AG04450 (cell line): ENCODE measurements around the gene KAT6B. TPM values are rescaled to one million over a fixed set of nuclear protein-coding genes. Genes with fewer than 3 reads are reported as not detected.

Source experiments
- CTCF ChIA-PET: fragments of 300-600, 350-600 bp; formaldehyde crosslinking; extraction: SDS; loops from one replicate; lab custom pipeline; 2022; ENCODE audit warnings: antibody characterized with exemption, inconsistent platforms; lab: Charles Lee
- POLR2A ChIA-PET: fragments of 350-600 bp; formaldehyde crosslinking; extraction: SDS; loops from one replicate; lab custom pipeline; 2021; ENCODE audit warnings: antibody characterized with exemption, inconsistent platforms; lab: Yijun Ruan, JAX
- DNase-seq: peaks from one replicate; pipeline ENCODE4 v3.0.0-alpha.2; 2011; ENCODE audit warnings: low read depth, low spot score
- H3K27ac ChIP-seq: one replicate; pipeline ENCODE4 v1.5.1; 2012; ENCODE audit warnings: low read depth, low read length, control low read depth
- H3K27me3 ChIP-seq: one replicate; pipeline ENCODE4 v1.6.0; 2012; ENCODE audit warnings: low read length; ENCODE audit not compliant: control insufficient read depth, insufficient read depth
- H3K4me3 ChIP-seq: 2 replicates; pipeline ENCODE4 v1.5.1; 2011; ENCODE audit warnings: mild to moderate bottlenecking, low read depth, low read length, control low read depth
- H3K9me3 ChIP-seq: 2 replicates; pipeline ENCODE4 v1.5.1; 2012; ENCODE audit warnings: low read length; ENCODE audit not compliant: control insufficient read depth, insufficient read depth
- CTCF ChIP-seq: IDR thresholded peaks from 2 replicates; pipeline ENCODE4 v1.5.1; 2011; ENCODE audit warnings: low read depth, low read length, control low read depth, inconsistent platforms
- polyA plus RNA-seq: library from polyadenylated mRNA; depleted of rRNA; stranded (reverse); fragments of >200 nt; gene quantifications from 2 replicates; pipeline ENCODE4 v1.2.3, GENCODE V29; 2011

The KAT6B gene
- polyA plus RNA-seq, 1 experiment, result 10.4 TPM

GRCh38 chr10:74975758-74976157 lies 149.4 kb downstream of the KAT6B start:
- ChIA-PET POLR2A (no interaction called here), CTCF (interaction anchor here (0.6 kb wide), 1 partner anchor 97 kb away, joined by 4 read pairs; no protein-coding TSS in a partner anchor)
- no peak for TF ChIP-seq CTCF
- Histone ChIP-seq H3K27me3 (no peaks in the 10 kb centered on the region), H3K27ac (no peak overlapping the region), H3K4me3 (no peak overlapping the region), H3K9me3 (no peaks in the 10 kb centered on the region)
- DNase-seq, result no peak

- Histone ChIP-seq H3K9me3 (no peaks in the 10 kb centered on the region), H3K27ac (no peak overlapping the region), H3K4me3 (no peak overlapping the region), H3K27me3 (no peaks in the 10 kb centered on the region)
- no peak for DNase-seq
- CTCF ChIA-PET, result interaction anchor here (0.6 kb wide), 1 partner anchor 97 kb away, joined by 4 read pairs; no protein-coding TSS in a partner anchor
- TF ChIP-seq CTCF, result no peak
- POLR2A ChIA-PET, result no interaction called here
Observed at GRCh38 chr10:74976565-74976964, 150.2 kb downstream of the KAT6B start.

- DNase-seq, result no peak
- H3K4me3 ChIP-seq, result no peak overlapping the region
- CTCF ChIA-PET, result no interaction called here
- H3K9me3 ChIP-seq, result no peaks in the 10 kb centered on the region
- POLR2A ChIA-PET, result no interaction called here
- no peak overlapping the region for H3K27ac ChIP-seq
- H3K27me3 ChIP-seq, result no peaks in the 10 kb centered on the region
- no peak for TF ChIP-seq CTCF
Observed at GRCh38 chr10:74977072-74977471, 150.7 kb downstream of the KAT6B start.

GRCh38 chr10:74977913-74978847 lies 151.8 kb downstream of the KAT6B start:
- ChIA-PET POLR2A (no interaction called here), CTCF (no interaction called here)
- Histone ChIP-seq H3K27ac (no peak overlapping the region), H3K4me3 (no peak overlapping the region), H3K9me3 (no peaks in the 10 kb centered on the region), H3K27me3 (no peaks in the 10 kb centered on the region)
- DNase-seq, result no peak
- no peak for TF ChIP-seq CTCF
